Endothelial cell of umbilical vein (primary cell): ENCODE data around the gene CHRND. TPM values are rescaled to one million over a fixed set of nuclear protein-coding genes. Genes with fewer than 3 reads are reported as not detected.

Experiments used
- BruUV-seq: library from RNA; stranded (reverse); fragments of 400-500 nt; replicated peaks from 2 replicates; lab custom pipeline; 2021; lab: Mats Ljungman, UMichigan
- CTCF ChIA-PET: fragments of 300-600, 350-600 bp; sonication (Branson Sonifier 250); formaldehyde crosslinking; loops from one replicate; lab custom pipeline; 2021; ENCODE audit warnings: antibody characterized with exemption, inconsistent platforms; lab: Charles Lee
- POLR2A ChIA-PET: fragments of 300-600, 350-600 bp; sonication (Branson Sonifier 250); formaldehyde crosslinking; loops from one replicate; lab custom pipeline; 2021; ENCODE audit warnings: antibody characterized with exemption, inconsistent platforms; lab: Charles Lee
- DNase-seq: peaks from one replicate; pipeline ENCODE4 v3.0.0-alpha.2; 2011; ENCODE audit warnings: low read depth, low spot score
- FAIRE-seq: peaks from 2 replicates; lab custom pipeline; 2011; peaks lifted over from hg19 to GRCh38; lab: Jason Lieb, UNC
- H2AFZ ChIP-seq: 2 replicates; pipeline ENCODE4 v1.6.0; 2012; ENCODE audit warnings: low read depth, low read length, control low read depth, inconsistent platforms
- H3K27ac ChIP-seq: 2 replicates; pipeline ENCODE4 v1.5.1; 2011; ENCODE audit warnings: low read depth, mild to moderate bottlenecking, control low read depth, low read length, moderate library complexity; ENCODE audit not compliant: insufficient read depth
- H3K27me3 ChIP-seq, 2 experiments: 2 replicates each; pipeline versions ENCODE4 v1.6.0 to v1.6.1; 2011; ENCODE audit warnings: low read length in 2 of 2, mixed read lengths in 1 of 2; ENCODE audit not compliant: control insufficient read depth in 2 of 2, insufficient read depth in 2 of 2
- H3K36me3 ChIP-seq, 2 experiments: 2 replicates in 1 of 2; 3 replicates in 1 of 2; pipeline ENCODE4 v1.5.1; 2011; ENCODE audit warnings: low read length in 2 of 2, mild to moderate bottlenecking in 1 of 2, moderate library complexity in 1 of 2; ENCODE audit not compliant: control insufficient read depth in 2 of 2, insufficient read depth in 2 of 2; ENCODE audit errors: extremely low read depth in 1 of 2
- H3K4me1 ChIP-seq: 3 replicates; pipeline ENCODE4 v1.5.1; 2011; ENCODE audit warnings: mild to moderate bottlenecking, low read length; ENCODE audit not compliant: control insufficient read depth, insufficient read depth; ENCODE audit errors: extremely low read depth
- H3K4me2 ChIP-seq: 2 replicates; pipeline ENCODE4 v1.6.1; 2011; ENCODE audit warnings: low read length, control low read depth, mixed read lengths; ENCODE audit not compliant: insufficient read depth
- H3K4me3 ChIP-seq, 3 experiments: fragments of 200-600 bp in 1 of 3; sonication (generic), shearing (Covaris generic) in 1 of 3; replicated peaks in 1 of 3; 2 replicates each; pipeline ENCODE4 v1.5.1; 2011 to 2016; ENCODE audit warnings: control low read depth in 3 of 3, low read length in 3 of 3, mild to moderate bottlenecking in 2 of 3, inconsistent platforms in 1 of 3, low read depth in 1 of 3, moderate library complexity in 1 of 3; ENCODE audit not compliant: insufficient read depth in 1 of 3
- H3K79me2 ChIP-seq: 2 replicates; pipeline ENCODE4 v1.6.0; 2012; ENCODE audit warnings: low read length, inconsistent platforms; ENCODE audit not compliant: control insufficient read depth, insufficient read depth
- H3K9ac ChIP-seq: replicated peaks from 2 replicates; pipeline ENCODE3; 2011; ENCODE audit warnings: low read length, control low read depth; ENCODE audit not compliant: insufficient read depth; ENCODE audit errors: extremely low read depth
- H3K9me1 ChIP-seq: replicated peaks from 3 replicates; pipeline ENCODE4 v1.6.0; 2011; ENCODE audit warnings: mild to moderate bottlenecking, low read length; ENCODE audit not compliant: control insufficient read depth, insufficient read depth; ENCODE audit errors: extremely low read depth
- H3K9me3 ChIP-seq: replicated peaks from 2 replicates; pipeline ENCODE4 v1.5.1; 2012; ENCODE audit warnings: low read length, inconsistent platforms; ENCODE audit not compliant: control insufficient read depth, insufficient read depth
- H4K20me1 ChIP-seq: replicated peaks from 2 replicates; pipeline ENCODE3; 2011; ENCODE audit warnings: mild to moderate bottlenecking, low read length; ENCODE audit not compliant: control insufficient read depth, insufficient read depth; ENCODE audit errors: extremely low read depth
- CTCF ChIP-seq, 2 donors: IDR thresholded peaks; 1 replicate in 1 of 2; 2 replicates in 1 of 2; pipeline ENCODE4 v1.5.1; 2011; ENCODE audit warnings: low read length in 2 of 2, mild to moderate bottlenecking in 2 of 2, moderate library complexity in 2 of 2, control low read depth in 1 of 2, inconsistent platforms in 1 of 2, low read depth in 1 of 2; ENCODE audit not compliant: insufficient read depth in 1 of 2; ENCODE audit errors: extremely low read depth in 1 of 2
- EZH2 ChIP-seq: IDR thresholded peaks from 2 replicates; pipeline ENCODE4 v1.6.1; 2012; ENCODE audit warnings: borderline replicate concordance, low read depth, mild to moderate bottlenecking, moderate library complexity, low read length, inconsistent platforms; ENCODE audit not compliant: severe bottlenecking
- FOS ChIP-seq: IDR thresholded peaks from 2 replicates; pipeline ENCODE4 v1.6.1; 2011; ENCODE audit warnings: mild to moderate bottlenecking, low read length, moderate library complexity, borderline replicate concordance; ENCODE audit not compliant: insufficient read depth
- GATA2 ChIP-seq: IDR thresholded peaks from 2 replicates; pipeline ENCODE4 v1.7.0; 2011; ENCODE audit warnings: low read depth, mild to moderate bottlenecking, moderate library complexity, mixed read lengths, low read length; ENCODE audit not compliant: insufficient read length, insufficient read depth
- JUN ChIP-seq: IDR thresholded peaks from 2 replicates; pipeline ENCODE4 v1.6.1; 2011; ENCODE audit warnings: borderline replicate concordance, low read depth; ENCODE audit not compliant: insufficient read length, insufficient read depth
- MAX ChIP-seq: IDR thresholded peaks from 2 replicates; pipeline ENCODE4 v1.6.1; 2011; ENCODE audit not compliant: insufficient read depth, insufficient read length
- MYC ChIP-seq: IDR thresholded peaks from one replicate; pipeline ENCODE4 v1.6.1; 2011; ENCODE audit warnings: mild to moderate bottlenecking, low read depth, low read length
- POLR2A ChIP-seq: IDR thresholded peaks from 2 replicates; pipeline ENCODE4 v1.6.1; 2012; ENCODE audit warnings: low read depth, mild to moderate bottlenecking, control low read depth, low read length
- POLR2AphosphoS5 ChIP-seq: IDR thresholded peaks from 2 replicates; pipeline ENCODE4 v1.6.1; 2012; ENCODE audit warnings: low read depth, mild to moderate bottlenecking, control low read depth, low read length, moderate library complexity; ENCODE audit not compliant: insufficient read depth
- dilution Hi-C: fragments of 300-500 bp; cut with MboI; formaldehyde crosslinking; loops from one replicate; pipeline ENCODE4 v1.15.0; 2019; ENCODE audit warnings: low sequenced_read_pairs; ENCODE audit not compliant: extremely low pct_ligation_motif_present
- intact Hi-C: fragments of 100-400 bp; cut with micrococcal nuclease; formaldehyde crosslinking; loops from one replicate; pipeline ENCODE4 v1.10.0; 2022
- polyA plus RNA-seq, 4 experiments: library from polyadenylated mRNA; depleted of rRNA in 3 of 4; stranded (reverse) in 3 of 4; unstranded in 1 of 4; fragments of >200 nt; gene quantifications; 2 replicates each; pipeline versions ENCODE4 v1.2.1 to v1.2.3, GENCODE V29; 2011 to 2012; ENCODE audit warnings: missing spikeins in 1 of 4
- total RNA-seq: library from RNA; stranded (reverse); gene quantifications from 2 replicates; pipeline ENCODE4 v1.2.3, GENCODE V29; 2021

CHRND gene
- total and polyA plus RNA-seq, 2 donors (not counting 3 experiments of a cell fraction or from before 2014, with no cell fraction given), result not detected

GRCh38 chr2:232551250-232551638, 25.3 kb downstream of the CHRND start:
- dilution Hi-C loops, result no loop called here
- Histone ChIP-seq H3K9me1 (no peaks in the 10 kb centered on the region), H3K79me2 (peaks cover 59% of the 10 kb centered on the region), H3K27me3 (no peaks in the 10 kb centered on the region), H3K9ac (peak overlapping the region; percentile 91), H3K36me3 (peaks cover 0 to 6% of the 10 kb centered on the region in 2 experiments), H3K4me1 (peaks cover 6% of the 10 kb centered on the region), H3K9me3 (no peaks in the 10 kb centered on the region), H3K4me2 (peak overlapping the region; percentile 88), H2AFZ (peak overlapping the region; percentile 70), H3K27ac (peak overlapping the region; percentile 87), H4K20me1 (no peaks in the 10 kb centered on the region), H3K4me3 (peak overlapping the region; percentile 71 to 94 (median 79))
- intact Hi-C loops, result loop anchor here (2.0 kb wide), 1 partner anchor 26 kb away; no protein-coding TSS in a partner anchor
- FAIRE-seq (peak; percentile 84), DNase-seq (no peak)
- BruUV-seq, result TSS peak; percentile 34
- no peak for TF ChIP-seq EZH2
- no peak for TF ChIP-seq MYC
- TF ChIP-seq POLR2A, result no peak
- TF ChIP-seq JUN, result no peak
- TF ChIP-seq FOS, result no peak
- TF ChIP-seq MAX, result no peak
- no peak for TF ChIP-seq POLR2AphosphoS5
- CTCF ChIA-PET, result interaction anchor here (1.1 to 1.4 kb wide), 3 partner anchors 14 to 29 kb away, joined by 5 to 7 read pairs (median 6); no protein-coding TSS in a partner anchor
- POLR2A ChIA-PET, result interaction anchor here (1.1 kb wide), 1 partner anchor 19 kb away, joined by 3 read pairs; no protein-coding TSS in a partner anchor

DNA sequence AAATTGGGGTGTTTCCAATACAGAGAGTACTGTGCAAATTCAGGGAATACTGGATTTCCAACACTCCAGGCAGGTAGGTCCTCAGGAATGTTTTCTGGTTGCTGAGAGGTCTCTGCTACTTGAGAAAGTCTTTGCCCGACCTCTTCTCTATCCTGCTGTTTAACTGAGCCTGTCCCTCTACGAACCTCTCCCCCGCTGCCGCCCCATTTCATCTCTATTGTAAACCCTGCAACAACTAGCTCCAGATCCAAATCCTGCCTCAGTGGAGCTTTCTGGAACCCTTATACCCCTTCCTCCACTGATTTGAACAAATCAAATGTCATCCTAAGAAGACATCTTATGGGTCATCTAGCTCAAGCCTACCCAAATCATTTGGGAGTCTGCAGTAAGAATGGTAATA, 25.8 kb downstream of the CHRND start:
- dilution Hi-C loops (no loop called here), intact Hi-C loops (loop anchor here (2.0 kb wide), 1 partner anchor 27 kb away; no protein-coding TSS in a partner anchor)
- DNase-seq (no peak), FAIRE-seq (no peak)
- Histone ChIP-seq H3K4me1 (peaks cover 6% of the 10 kb centered on the region), H3K9ac (peak overlapping the region; percentile 91), H3K4me2 (peak overlapping the region; percentile 88), H3K27me3 (no peaks in the 10 kb centered on the region), H4K20me1 (no peaks in the 10 kb centered on the region), H3K9me3 (no peaks in the 10 kb centered on the region), H3K9me1 (no peaks in the 10 kb centered on the region), H3K36me3 (peaks cover 0 to 11% of the 10 kb centered on the region in 2 experiments), H3K4me3 (peak overlapping the region in 2 of 3 experiments; percentile 71 to 79), H3K27ac (no peak overlapping the region), H3K79me2 (peaks cover 62% of the 10 kb centered on the region), H2AFZ (no peak overlapping the region)
- no TSS peak for BruUV-seq
- POLR2A ChIA-PET, result no interaction called here
- CTCF ChIA-PET, result interaction anchor here (1.1 kb wide), 1 partner anchor 11 kb away, joined by 3 read pairs; no protein-coding TSS in a partner anchor
- no peak for TF ChIP-seq MYC
- TF ChIP-seq FOS, result no peak
- TF ChIP-seq EZH2, result no peak
- TF ChIP-seq CTCF (IDR thresholded peaks at IDR 0.05; ENCODE audit: extremely low read depth in 1 of 2, insufficient read depth in 1 of 2, low read depth in 1 of 2, low read length in 2 of 2), result no peak
- TF ChIP-seq GATA2, result no peak
- no peak for TF ChIP-seq JUN
- no peak for TF ChIP-seq POLR2AphosphoS5
- TF ChIP-seq MAX, result no peak
